IPS-15b (cell line): ENCODE data around the gene GMDS.

ENCODE experiments used
- H3K27me3 ChIP-seq: one replicate; pipeline ENCODE4 v1.6.1; 2013; ENCODE audit warnings: low read length; ENCODE audit not compliant: control insufficient read depth, insufficient read depth
- H3K36me3 ChIP-seq: one replicate; pipeline ENCODE4 v1.6.1; 2013; ENCODE audit warnings: low read length; ENCODE audit not compliant: control insufficient read depth, insufficient read depth
- H3K4me1 ChIP-seq: one replicate; pipeline ENCODE4 v1.6.1; 2013; ENCODE audit warnings: mild to moderate bottlenecking, low read length; ENCODE audit not compliant: control insufficient read depth, insufficient read depth
- H3K4me3 ChIP-seq: one replicate; pipeline ENCODE4 v1.5.1; 2013; ENCODE audit warnings: low read depth, low read length
- H3K9ac ChIP-seq: one replicate; pipeline ENCODE4 v1.6.1; 2013; ENCODE audit warnings: low read depth, mild to moderate bottlenecking, low read length
- H3K9me3 ChIP-seq: one replicate; pipeline ENCODE4 v1.6.1; 2013; ENCODE audit warnings: mild to moderate bottlenecking, low read length; ENCODE audit not compliant: control insufficient read depth, insufficient read depth

Gene GMDS

GRCh38 chr6:2166717-2167116, 78.7 kb downstream of the GMDS start:
- H3K36me3 ChIP-seq, result no peaks in the 10 kb centered on the region
- no peak overlapping the region for H3K4me3 ChIP-seq
- peaks cover 5% of the 10 kb centered on the region for H3K9me3 ChIP-seq
- no peak overlapping the region for H3K9ac ChIP-seq
- H3K27me3 ChIP-seq, result no peaks in the 10 kb centered on the region
- peaks cover 7% of the 10 kb centered on the region for H3K4me1 ChIP-seq

- Histone ChIP-seq H3K36me3 (no peaks in the 10 kb centered on the region), H3K9ac (no peak overlapping the region), H3K4me3 (no peak overlapping the region), H3K9me3 (peaks cover 5% of the 10 kb centered on the region), H3K27me3 (no peaks in the 10 kb centered on the region), H3K4me1 (peaks cover 7% of the 10 kb centered on the region)
Observed at GRCh38 chr6:2165286-2165685, 80.1 kb downstream of the GMDS start.

GRCh38 chr6:2164481-2164880, 80.9 kb downstream of the GMDS start:
- H3K9me3 ChIP-seq, result peaks cover 5% of the 10 kb centered on the region
- H3K36me3 ChIP-seq, result no peaks in the 10 kb centered on the region
- no peak overlapping the region for H3K4me3 ChIP-seq
- peaks cover 7% of the 10 kb centered on the region for H3K4me1 ChIP-seq
- no peak overlapping the region for H3K9ac ChIP-seq
- H3K27me3 ChIP-seq, result no peaks in the 10 kb centered on the region

- H3K36me3 ChIP-seq, result no peaks in the 10 kb centered on the region
- peaks cover 5% of the 10 kb centered on the region for H3K9me3 ChIP-seq
- no peak overlapping the region for H3K4me3 ChIP-seq
- H3K9ac ChIP-seq, result no peak overlapping the region
- H3K27me3 ChIP-seq, result no peaks in the 10 kb centered on the region
- peaks cover 7% of the 10 kb centered on the region for H3K4me1 ChIP-seq
Observed at GRCh38 chr6:2162079-2162445, 83.3 kb downstream of the GMDS start.

GRCh38 chr6:2158596-2159271, 86.7 kb downstream of the GMDS start:
- no peaks in the 10 kb centered on the region for H3K36me3 ChIP-seq

GRCh38 chr6:2157441-2158127, 87.8 kb downstream of the GMDS start:
- H3K9ac ChIP-seq, result no peak overlapping the region

More at GRCh38 chr6:2158596-2159271, 86.7 kb downstream of the GMDS start:
- H3K9ac ChIP-seq, result no peak overlapping the region
- H3K4me1 ChIP-seq, result peaks cover 2% of the 10 kb centered on the region
- H3K4me3 ChIP-seq, result no peak overlapping the region
- H3K9me3 ChIP-seq, result no peaks in the 10 kb centered on the region
- no peaks in the 10 kb centered on the region for H3K27me3 ChIP-seq

GRCh38 chr6:2155206-2155605, 90.2 kb downstream of the GMDS start:
- no peaks in the 10 kb centered on the region for H3K4me1 ChIP-seq
- H3K9me3 ChIP-seq, result no peaks in the 10 kb centered on the region
- H3K9ac ChIP-seq, result no peak overlapping the region
- H3K36me3 ChIP-seq, result no peaks in the 10 kb centered on the region
- H3K27me3 ChIP-seq, result no peaks in the 10 kb centered on the region
- H3K4me3 ChIP-seq, result no peak overlapping the region

More at GRCh38 chr6:2157441-2158127, 87.8 kb downstream of the GMDS start:
- no peaks in the 10 kb centered on the region for H3K36me3 ChIP-seq
- no peak overlapping the region for H3K4me3 ChIP-seq
- peaks cover 2% of the 10 kb centered on the region for H3K4me1 ChIP-seq
- H3K27me3 ChIP-seq, result no peaks in the 10 kb centered on the region
- H3K9me3 ChIP-seq, result no peaks in the 10 kb centered on the region

GRCh38 chr6:2149361-2150006, 95.9 kb downstream of the GMDS start:
- Histone ChIP-seq H3K27me3 (no peaks in the 10 kb centered on the region), H3K9ac (no peak overlapping the region), H3K4me3 (no peak overlapping the region), H3K4me1 (no peaks in the 10 kb centered on the region), H3K9me3 (no peaks in the 10 kb centered on the region), H3K36me3 (no peaks in the 10 kb centered on the region)

GRCh38 chr6:2148748-2149147, 96.7 kb downstream of the GMDS start:
- Histone ChIP-seq H3K36me3 (no peaks in the 10 kb centered on the region), H3K9ac (no peak overlapping the region), H3K27me3 (no peaks in the 10 kb centered on the region), H3K9me3 (no peaks in the 10 kb centered on the region), H3K4me1 (no peaks in the 10 kb centered on the region), H3K4me3 (no peak overlapping the region)

GRCh38 chr6:2147766-2148448, 97.5 kb downstream of the GMDS start:
- Histone ChIP-seq H3K4me3 (no peak overlapping the region), H3K36me3 (no peaks in the 10 kb centered on the region), H3K9me3 (no peaks in the 10 kb centered on the region), H3K27me3 (no peaks in the 10 kb centered on the region), H3K9ac (no peak overlapping the region), H3K4me1 (no peaks in the 10 kb centered on the region)

- Histone ChIP-seq H3K9me3 (no peaks in the 10 kb centered on the region), H3K36me3 (no peaks in the 10 kb centered on the region), H3K9ac (no peak overlapping the region), H3K4me1 (no peaks in the 10 kb centered on the region), H3K27me3 (no peaks in the 10 kb centered on the region), H3K4me3 (no peak overlapping the region)
Observed at GRCh38 chr6:2147261-2147660, 98.1 kb downstream of the GMDS start.
